Measurements from ENCODE around the gene AHDC1.

AHDC1 gene

DNA sequence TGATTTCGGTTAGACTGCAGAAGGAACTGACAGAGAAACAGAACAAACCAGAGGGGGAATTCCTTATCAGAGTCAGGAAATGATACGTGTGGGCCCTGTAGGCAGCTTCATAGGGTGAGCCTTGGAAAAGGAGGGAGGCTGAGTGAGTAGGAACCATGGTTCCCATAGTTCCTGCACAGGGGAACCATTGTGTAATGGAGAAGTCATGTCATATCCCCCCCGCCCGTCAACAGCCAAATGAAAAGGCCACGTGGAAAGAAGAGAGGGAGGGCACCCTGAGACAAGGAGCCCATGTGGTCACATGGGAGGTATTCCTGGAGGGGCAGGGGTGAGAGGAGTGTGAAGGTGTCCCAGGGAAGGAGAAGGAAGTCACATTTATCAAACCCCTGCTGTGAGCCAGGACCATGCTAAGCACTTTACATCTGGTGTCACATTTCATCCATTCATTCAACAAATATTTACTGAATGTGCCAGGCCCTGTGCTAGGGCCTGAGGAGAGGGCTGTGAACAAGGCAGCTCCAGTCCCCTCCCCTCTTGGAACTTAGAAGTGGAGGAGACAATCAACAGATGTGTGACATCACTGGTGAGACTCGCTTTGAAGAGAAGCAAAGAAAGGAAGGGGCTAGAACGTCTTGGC is 46.7 kb upstream of the AHDC1 start:
- peak; percentile 77 for ATAC-seq
- TF ChIP-seq, protein P1, sequence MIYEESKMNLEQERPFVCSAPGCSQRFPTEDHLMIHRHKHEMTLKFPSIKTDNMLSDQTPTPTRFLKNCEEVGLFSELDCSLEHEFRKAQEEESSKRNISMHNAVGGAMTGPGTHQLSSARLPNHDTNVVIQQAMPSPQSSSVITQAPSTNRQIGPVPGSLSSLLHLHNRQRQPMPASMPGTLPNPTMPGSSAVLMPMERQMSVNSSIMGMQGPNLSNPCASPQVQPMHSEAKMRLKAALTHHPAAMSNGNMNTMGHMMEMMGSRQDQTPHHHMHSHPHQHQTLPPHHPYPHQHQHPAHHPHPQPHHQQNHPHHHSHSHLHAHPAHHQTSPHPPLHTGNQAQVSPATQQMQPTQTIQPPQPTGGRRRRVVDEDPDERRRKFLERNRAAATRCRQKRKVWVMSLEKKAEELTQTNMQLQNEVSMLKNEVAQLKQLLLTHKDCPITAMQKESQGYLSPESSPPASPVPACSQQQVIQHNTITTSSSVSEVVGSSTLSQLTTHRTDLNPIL (CRISPR knock-in tag; IDR thresholded peaks at IDR 0.05; ENCODE audit: low read depth) = no peak
- TF ChIP-seq ZNF565 (CRISPR knock-in tag; conservative IDR thresholded peaks at IDR 0.05; ENCODE audit: low read depth) = no peak
- TF ChIP-seq, protein P2, sequence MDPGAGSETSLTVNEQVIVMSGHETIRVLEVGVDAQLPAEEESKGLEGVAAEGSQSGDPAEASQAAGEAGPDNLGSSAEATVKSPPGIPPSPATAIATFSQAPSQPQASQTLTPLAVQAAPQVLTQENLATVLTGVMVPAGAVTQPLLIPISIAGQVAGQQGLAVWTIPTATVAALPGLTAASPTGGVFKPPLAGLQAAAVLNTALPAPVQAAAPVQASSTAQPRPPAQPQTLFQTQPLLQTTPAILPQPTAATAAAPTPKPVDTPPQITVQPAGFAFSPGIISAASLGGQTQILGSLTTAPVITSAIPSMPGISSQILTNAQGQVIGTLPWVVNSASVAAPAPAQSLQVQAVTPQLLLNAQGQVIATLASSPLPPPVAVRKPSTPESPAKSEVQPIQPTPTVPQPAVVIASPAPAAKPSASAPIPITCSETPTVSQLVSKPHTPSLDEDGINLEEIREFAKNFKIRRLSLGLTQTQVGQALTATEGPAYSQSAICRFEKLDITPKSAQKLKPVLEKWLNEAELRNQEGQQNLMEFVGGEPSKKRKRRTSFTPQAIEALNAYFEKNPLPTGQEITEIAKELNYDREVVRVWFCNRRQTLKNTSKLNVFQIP (CRISPR knock-in tag; IDR thresholded peaks at IDR 0.05; ENCODE audit: borderline replicate concordance, low read depth) = no peak
- no peak for TF ChIP-seq ARNTL (CRISPR knock-in tag; IDR thresholded peaks at IDR 0.05; ENCODE audit: borderline replicate concordance, low read depth)
- no peak for TF ChIP-seq BACH2 (CRISPR knock-in tag; IDR thresholded peaks at IDR 0.05; ENCODE audit: borderline replicate concordance)
- no peak for TF ChIP-seq PPARA (CRISPR knock-in tag; IDR thresholded peaks at IDR 0.05; ENCODE audit: borderline replicate concordance)
- TF ChIP-seq ZFP30 (CRISPR knock-in tag; IDR thresholded peaks at IDR 0.05) = no peak
- TF ChIP-seq, protein P3, sequence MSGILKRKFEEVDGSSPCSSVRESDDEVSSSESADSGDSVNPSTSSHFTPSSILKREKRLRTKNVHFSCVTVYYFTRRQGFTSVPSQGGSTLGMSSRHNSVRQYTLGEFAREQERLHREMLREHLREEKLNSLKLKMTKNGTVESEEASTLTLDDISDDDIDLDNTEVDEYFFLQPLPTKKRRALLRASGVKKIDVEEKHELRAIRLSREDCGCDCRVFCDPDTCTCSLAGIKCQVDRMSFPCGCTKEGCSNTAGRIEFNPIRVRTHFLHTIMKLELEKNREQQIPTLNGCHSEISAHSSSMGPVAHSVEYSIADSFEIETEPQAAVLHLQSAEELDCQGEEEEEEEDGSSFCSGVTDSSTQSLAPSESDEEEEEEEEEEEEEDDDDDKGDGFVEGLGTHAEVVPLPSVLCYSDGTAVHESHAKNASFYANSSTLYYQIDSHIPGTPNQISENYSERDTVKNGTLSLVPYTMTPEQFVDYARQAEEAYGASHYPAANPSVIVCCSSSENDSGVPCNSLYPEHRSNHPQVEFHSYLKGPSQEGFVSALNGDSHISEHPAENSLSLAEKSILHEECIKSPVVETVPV (CRISPR knock-in tag; IDR thresholded peaks at IDR 0.05) = no peak
- TF ChIP-seq, protein P4, sequence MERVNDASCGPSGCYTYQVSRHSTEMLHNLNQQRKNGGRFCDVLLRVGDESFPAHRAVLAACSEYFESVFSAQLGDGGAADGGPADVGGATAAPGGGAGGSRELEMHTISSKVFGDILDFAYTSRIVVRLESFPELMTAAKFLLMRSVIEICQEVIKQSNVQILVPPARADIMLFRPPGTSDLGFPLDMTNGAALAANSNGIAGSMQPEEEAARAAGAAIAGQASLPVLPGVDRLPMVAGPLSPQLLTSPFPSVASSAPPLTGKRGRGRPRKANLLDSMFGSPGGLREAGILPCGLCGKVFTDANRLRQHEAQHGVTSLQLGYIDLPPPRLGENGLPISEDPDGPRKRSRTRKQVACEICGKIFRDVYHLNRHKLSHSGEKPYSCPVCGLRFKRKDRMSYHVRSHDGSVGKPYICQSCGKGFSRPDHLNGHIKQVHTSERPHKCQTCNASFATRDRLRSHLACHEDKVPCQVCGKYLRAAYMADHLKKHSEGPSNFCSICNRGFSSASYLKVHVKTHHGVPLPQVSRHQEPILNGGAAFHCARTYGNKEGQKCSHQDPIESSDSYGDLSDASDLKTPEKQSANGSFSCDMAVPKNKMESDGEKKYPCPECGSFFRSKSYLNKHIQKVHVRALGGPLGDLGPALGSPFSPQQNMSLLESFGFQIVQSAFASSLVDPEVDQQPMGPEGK (CRISPR knock-in tag; IDR thresholded peaks at IDR 0.05; ENCODE audit: borderline replicate concordance) = no peak
- no peak for TF ChIP-seq OSR1 (CRISPR knock-in tag; IDR thresholded peaks at IDR 0.05)
- TF ChIP-seq ZC3H10 (CRISPR knock-in tag; IDR thresholded peaks at IDR 0.05) = no peak
- TF ChIP-seq RARB (CRISPR knock-in tag; IDR thresholded peaks at IDR 0.05) = no peak
- no peak for TF ChIP-seq ZNF70 (CRISPR knock-in tag; IDR thresholded peaks at IDR 0.05)
- no peak for TF ChIP-seq SNAI2 (CRISPR knock-in tag; IDR thresholded peaks at IDR 0.05)
- TF ChIP-seq TOX (CRISPR knock-in tag; IDR thresholded peaks at IDR 0.05; ENCODE audit: borderline replicate concordance) = no peak
- TF ChIP-seq CSDC2 (CRISPR knock-in tag; IDR thresholded peaks at IDR 0.05) = no peak
- TF ChIP-seq GLIS3 (CRISPR knock-in tag; IDR thresholded peaks at IDR 0.05) = no peak
- TF ChIP-seq, protein P5, sequence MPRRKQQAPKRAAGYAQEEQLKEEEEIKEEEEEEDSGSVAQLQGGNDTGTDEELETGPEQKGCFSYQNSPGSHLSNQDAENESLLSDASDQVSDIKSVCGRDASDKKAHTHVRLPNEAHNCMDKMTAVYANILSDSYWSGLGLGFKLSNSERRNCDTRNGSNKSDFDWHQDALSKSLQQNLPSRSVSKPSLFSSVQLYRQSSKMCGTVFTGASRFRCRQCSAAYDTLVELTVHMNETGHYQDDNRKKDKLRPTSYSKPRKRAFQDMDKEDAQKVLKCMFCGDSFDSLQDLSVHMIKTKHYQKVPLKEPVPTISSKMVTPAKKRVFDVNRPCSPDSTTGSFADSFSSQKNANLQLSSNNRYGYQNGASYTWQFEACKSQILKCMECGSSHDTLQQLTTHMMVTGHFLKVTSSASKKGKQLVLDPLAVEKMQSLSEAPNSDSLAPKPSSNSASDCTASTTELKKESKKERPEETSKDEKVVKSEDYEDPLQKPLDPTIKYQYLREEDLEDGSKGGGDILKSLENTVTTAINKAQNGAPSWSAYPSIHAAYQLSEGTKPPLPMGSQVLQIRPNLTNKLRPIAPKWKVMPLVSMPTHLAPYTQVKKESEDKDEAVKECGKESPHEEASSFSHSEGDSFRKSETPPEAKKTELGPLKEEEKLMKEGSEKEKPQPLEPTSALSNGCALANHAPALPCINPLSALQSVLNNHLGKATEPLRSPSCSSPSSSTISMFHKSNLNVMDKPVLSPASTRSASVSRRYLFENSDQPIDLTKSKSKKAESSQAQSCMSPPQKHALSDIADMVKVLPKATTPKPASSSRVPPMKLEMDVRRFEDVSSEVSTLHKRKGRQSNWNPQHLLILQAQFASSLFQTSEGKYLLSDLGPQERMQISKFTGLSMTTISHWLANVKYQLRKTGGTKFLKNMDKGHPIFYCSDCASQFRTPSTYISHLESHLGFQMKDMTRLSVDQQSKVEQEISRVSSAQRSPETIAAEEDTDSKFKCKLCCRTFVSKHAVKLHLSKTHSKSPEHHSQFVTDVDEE (CRISPR knock-in tag; IDR thresholded peaks at IDR 0.05) = no peak
- TF ChIP-seq ISL1 (CRISPR knock-in tag; IDR thresholded peaks at IDR 0.05) = no peak

- no peak for TF ChIP-seq ZNF565 (CRISPR knock-in tag; conservative IDR thresholded peaks at IDR 0.05; ENCODE audit: low read depth)
- TF ChIP-seq ESRRG (CRISPR knock-in tag; IDR thresholded peaks at IDR 0.05) = no peak
- TF ChIP-seq ZNF8 (CRISPR knock-in tag; IDR thresholded peaks at IDR 0.05) = no peak
- TF ChIP-seq, protein P1 (CRISPR knock-in tag; IDR thresholded peaks at IDR 0.05; ENCODE audit: low read depth) = no peak
- TF ChIP-seq ZNF70 (CRISPR knock-in tag; IDR thresholded peaks at IDR 0.05) = no peak
- no peak for TF ChIP-seq RARB (CRISPR knock-in tag; IDR thresholded peaks at IDR 0.05)
- TF ChIP-seq ARNTL (CRISPR knock-in tag; IDR thresholded peaks at IDR 0.05; ENCODE audit: borderline replicate concordance, low read depth) = no peak
- TF ChIP-seq PPARA (CRISPR knock-in tag; IDR thresholded peaks at IDR 0.05; ENCODE audit: borderline replicate concordance) = no peak
- no peak for TF ChIP-seq SNAI2 (CRISPR knock-in tag; IDR thresholded peaks at IDR 0.05)
- TF ChIP-seq, protein P5 (CRISPR knock-in tag; IDR thresholded peaks at IDR 0.05) = no peak
- ATAC-seq = no peak
These were observed 46.2 kb upstream of the AHDC1 start for GRCh38 chr1:27650171-27650538.

Data from SK-N-SH treated with all-trans-retinoic acid at 6 μM for 48 hours (cell line).